Measurements from ENCODE around the gene ZNF18. TPM values are rescaled to one million over a fixed set of nuclear protein-coding genes. Genes with fewer than 3 reads are reported as not detected.

ZNF18 gene
- total and polyA plus RNA-seq, 2 donors (not counting 3 experiments of a cell fraction or from before 2014, with no cell fraction given) = 2.3 to 5.8 TPM

DNA sequence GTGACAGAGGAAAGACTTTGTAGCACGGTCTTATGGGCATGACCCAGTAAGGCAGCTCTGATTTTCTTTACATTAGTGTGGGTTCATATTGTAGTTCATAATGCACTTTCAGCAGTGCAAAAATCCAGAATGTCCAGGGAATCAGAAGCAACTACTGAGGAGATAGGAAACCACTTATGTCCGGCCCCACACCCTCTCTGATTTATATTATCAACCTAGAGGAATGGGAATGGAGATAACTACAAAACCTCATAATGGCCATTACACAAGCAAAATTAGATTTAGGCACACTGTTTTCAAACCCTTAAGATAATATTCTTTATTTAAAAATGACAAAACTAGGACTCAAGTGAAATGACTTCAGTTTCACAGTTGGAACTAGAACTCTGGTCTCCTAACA, 31.3 kb upstream of the ZNF18 start:
- Histone ChIP-seq H3K9me3 (replicated peaks; ENCODE audit: control insufficient read depth, insufficient read depth, low read length) (no peaks in the 10 kb centered on the region), H3K79me2 (ENCODE audit: control insufficient read depth, insufficient read depth, low read length) (peaks cover 59% of the 10 kb centered on the region), H4K20me1 (replicated peaks; ENCODE audit: control insufficient read depth, extremely low read depth, insufficient read depth, low read length) (peaks cover 10% of the 10 kb centered on the region), H3K27me3 (ENCODE audit: control insufficient read depth in 2 of 2, insufficient read depth in 2 of 2, low read length in 2 of 2) (no peaks in the 10 kb centered on the region), H3K4me1 (ENCODE audit: control insufficient read depth, extremely low read depth, insufficient read depth, low read length) (no peaks in the 10 kb centered on the region), H3K27ac (ENCODE audit: insufficient read depth, low read depth, low read length) (no peak overlapping the region), H3K9ac (replicated peaks; ENCODE audit: extremely low read depth, insufficient read depth, low read length) (no peak overlapping the region), H2AFZ (ENCODE audit: low read depth, low read length) (no peak overlapping the region), H3K36me3 (ENCODE audit: control insufficient read depth in 2 of 2, extremely low read depth in 1 of 2, insufficient read depth in 2 of 2, low read length in 2 of 2) (no peaks in the 10 kb centered on the region), H3K4me3 (replicated peaks in 1 of 3; ENCODE audit: insufficient read depth in 1 of 3, low read depth in 1 of 3, low read length in 3 of 3) (no peak overlapping the region), H3K9me1 (replicated peaks; ENCODE audit: control insufficient read depth, extremely low read depth, insufficient read depth, low read length) (no peaks in the 10 kb centered on the region), H3K4me2 (ENCODE audit: insufficient read depth, low read length) (no peak overlapping the region)
- TF ChIP-seq POLR2A (IDR thresholded peaks at IDR 0.05; ENCODE audit: low read depth, low read length) = no peak
- TF ChIP-seq JUN (IDR thresholded peaks at IDR 0.05; ENCODE audit: borderline replicate concordance, insufficient read depth, insufficient read length, low read depth) = no peak
- no peak for TF ChIP-seq POLR2AphosphoS5 (IDR thresholded peaks at IDR 0.05; ENCODE audit: insufficient read depth, low read depth, low read length)
- TF ChIP-seq, protein P1, sequence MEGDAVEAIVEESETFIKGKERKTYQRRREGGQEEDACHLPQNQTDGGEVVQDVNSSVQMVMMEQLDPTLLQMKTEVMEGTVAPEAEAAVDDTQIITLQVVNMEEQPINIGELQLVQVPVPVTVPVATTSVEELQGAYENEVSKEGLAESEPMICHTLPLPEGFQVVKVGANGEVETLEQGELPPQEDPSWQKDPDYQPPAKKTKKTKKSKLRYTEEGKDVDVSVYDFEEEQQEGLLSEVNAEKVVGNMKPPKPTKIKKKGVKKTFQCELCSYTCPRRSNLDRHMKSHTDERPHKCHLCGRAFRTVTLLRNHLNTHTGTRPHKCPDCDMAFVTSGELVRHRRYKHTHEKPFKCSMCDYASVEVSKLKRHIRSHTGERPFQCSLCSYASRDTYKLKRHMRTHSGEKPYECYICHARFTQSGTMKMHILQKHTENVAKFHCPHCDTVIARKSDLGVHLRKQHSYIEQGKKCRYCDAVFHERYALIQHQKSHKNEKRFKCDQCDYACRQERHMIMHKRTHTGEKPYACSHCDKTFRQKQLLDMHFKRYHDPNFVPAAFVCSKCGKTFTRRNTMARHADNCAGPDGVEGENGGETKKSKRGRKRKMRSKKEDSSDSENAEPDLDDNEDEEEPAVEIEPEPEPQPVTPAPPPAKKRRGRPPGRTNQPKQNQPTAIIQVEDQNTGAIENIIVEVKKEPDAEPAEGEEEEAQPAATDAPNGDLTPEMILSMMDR (IDR thresholded peaks at IDR 0.05; ENCODE audit: extremely low read depth in 1 of 2, insufficient read depth in 1 of 2, low read depth in 1 of 2, low read length in 2 of 2) = no peak
- TF ChIP-seq, protein P2, sequence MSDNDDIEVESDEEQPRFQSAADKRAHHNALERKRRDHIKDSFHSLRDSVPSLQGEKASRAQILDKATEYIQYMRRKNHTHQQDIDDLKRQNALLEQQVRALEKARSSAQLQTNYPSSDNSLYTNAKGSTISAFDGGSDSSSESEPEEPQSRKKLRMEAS (IDR thresholded peaks at IDR 0.05; ENCODE audit: insufficient read depth, insufficient read length) = no peak
- no peak for TF ChIP-seq EZH2 (IDR thresholded peaks at IDR 0.05; ENCODE audit: borderline replicate concordance, low read depth, low read length, severe bottlenecking)
- TF ChIP-seq GATA2 (IDR thresholded peaks at IDR 0.05; ENCODE audit: insufficient read depth, insufficient read length, low read depth, low read length) = no peak
- TF ChIP-seq MYC (IDR thresholded peaks at IDR 0.05; ENCODE audit: low read depth, low read length) = no peak
- TF ChIP-seq FOS (IDR thresholded peaks at IDR 0.05; ENCODE audit: borderline replicate concordance, insufficient read depth, low read length) = no peak
- no TSS peak for BruUV-seq (replicated peaks)
- intact Hi-C loops (cut with micrococcal nuclease) = no loop called here
- DNase-seq (ENCODE audit: low read depth, low spot score) = no peak
- POLR2A ChIA-PET = no interaction called here
- dilution Hi-C loops (cut with MboI; ENCODE audit: extremely low pct_ligation_motif_present, low sequenced_read_pairs) = no loop called here
- CTCF ChIA-PET = no interaction called here
- no peak for FAIRE-seq
